ENCODE results near the gene TNPO3.
"Not testable (repeated sequence)": the region's sequence is repeated elsewhere in the genome, so short reads cannot be mapped to it uniquely, and the experiment has no call there.

TNPO3 gene

GRCh38 chr7:128954830-128955802 lies 99.8 kb downstream of the TNPO3 start:
- no peak for DNase-seq

- no peak for DNase-seq
Measured at GRCh38 chr7:128954150-128954549, 100.8 kb downstream of the TNPO3 start.

- no peak for DNase-seq
Measured at GRCh38 chr7:128951296-128951695, 103.6 kb downstream of the TNPO3 start.

- DNase-seq: no peak
Measured at GRCh38 chr7:128948976-128949760, 105.7 kb downstream of the TNPO3 start.

- no peak for DNase-seq
Measured at GRCh38 chr7:128948312-128948973, 106.5 kb downstream of the TNPO3 start.

- no peak for DNase-seq
Measured at GRCh38 chr7:128947854-128948253, 107.1 kb downstream of the TNPO3 start.

GRCh38 chr7:128946936-128947830 lies 107.7 kb downstream of the TNPO3 start:
- no peak for DNase-seq

GRCh38 chr7:128945668-128946366 lies 109.1 kb downstream of the TNPO3 start:
- DNase-seq: no peak

GRCh38 chr7:128944487-128945236 lies 110.2 kb downstream of the TNPO3 start:
- no peak for DNase-seq

GRCh38 chr7:128943251-128943650 lies 111.7 kb downstream of the TNPO3 start:
- DNase-seq: not testable (repeated sequence)

- DNase-seq: no peak
Measured at GRCh38 chr7:128941946-128942526, 112.9 kb downstream of the TNPO3 start.

- DNase-seq: no peak
Measured at GRCh38 chr7:128941323-128941890, 113.5 kb downstream of the TNPO3 start.

GRCh38 chr7:128940494-128941322 lies 114.2 kb downstream of the TNPO3 start:
- no peak for DNase-seq

- no peak for DNase-seq
Measured at GRCh38 chr7:128939861-128940410, 115.0 kb downstream of the TNPO3 start.

- no peak for DNase-seq
Measured at GRCh38 chr7:128939075-128939860, 115.6 kb downstream of the TNPO3 start.

- DNase-seq: no peak
Measured at GRCh38 chr7:128938544-128939074, 116.3 kb downstream of the TNPO3 start.

Data from activated CD4-positive, alpha-beta T cell treated with anti-CD3 and anti-CD28 coated beads, Interleukin-2, amount 50 U/mL, for 4 hours (primary cell).